Vagina (tissue), 2 donors: ENCODE results near the gene MRTFA.

Source experiments
- POLR2A ChIP-seq, 2 donors: fragments of 450-650 bp; IDR thresholded peaks; one replicate each; pipeline ENCODE4 v1.6.1; 2017; ENCODE audit warnings: antibody characterized with exemption in 2 of 2, mild to moderate bottlenecking in 2 of 2, moderate library complexity in 2 of 2
- TF ChIP-seq, protein P1 (sequence below), 3 experiments: fragments of 450-650 bp in 2 of 3; fragments of 200-600 bp in 1 of 3; sonication (generic) in 1 of 3; IDR thresholded peaks; one replicate each; pipeline ENCODE4 v1.5.1; 2017 to 2019; ENCODE audit warnings: antibody characterized with exemption in 3 of 3, mild to moderate bottlenecking in 2 of 3, moderate library complexity in 2 of 3

DNA sequence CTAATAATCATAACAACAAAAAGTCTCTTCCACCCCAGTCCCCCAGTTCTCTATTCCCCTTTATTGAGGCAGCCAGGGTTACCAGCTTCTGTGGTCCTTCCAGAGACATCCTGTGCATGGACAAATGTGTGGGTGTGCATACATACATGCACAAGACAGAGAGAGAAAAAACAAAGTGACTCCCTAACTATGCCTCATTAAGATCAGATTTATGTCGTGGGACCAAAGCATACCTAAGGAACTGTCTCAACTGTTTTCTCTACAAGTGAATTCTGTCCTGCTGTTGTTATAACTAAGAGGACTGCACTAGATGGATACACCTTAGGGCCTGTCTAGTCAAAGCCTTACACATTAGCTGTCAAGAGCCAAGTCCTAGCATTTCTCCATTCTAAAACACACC is 106.7 kb downstream of the MRTFA start:
- TF ChIP-seq POLR2A (IDR thresholded peaks at IDR 0.05) = no peak
- TF ChIP-seq, protein P1, sequence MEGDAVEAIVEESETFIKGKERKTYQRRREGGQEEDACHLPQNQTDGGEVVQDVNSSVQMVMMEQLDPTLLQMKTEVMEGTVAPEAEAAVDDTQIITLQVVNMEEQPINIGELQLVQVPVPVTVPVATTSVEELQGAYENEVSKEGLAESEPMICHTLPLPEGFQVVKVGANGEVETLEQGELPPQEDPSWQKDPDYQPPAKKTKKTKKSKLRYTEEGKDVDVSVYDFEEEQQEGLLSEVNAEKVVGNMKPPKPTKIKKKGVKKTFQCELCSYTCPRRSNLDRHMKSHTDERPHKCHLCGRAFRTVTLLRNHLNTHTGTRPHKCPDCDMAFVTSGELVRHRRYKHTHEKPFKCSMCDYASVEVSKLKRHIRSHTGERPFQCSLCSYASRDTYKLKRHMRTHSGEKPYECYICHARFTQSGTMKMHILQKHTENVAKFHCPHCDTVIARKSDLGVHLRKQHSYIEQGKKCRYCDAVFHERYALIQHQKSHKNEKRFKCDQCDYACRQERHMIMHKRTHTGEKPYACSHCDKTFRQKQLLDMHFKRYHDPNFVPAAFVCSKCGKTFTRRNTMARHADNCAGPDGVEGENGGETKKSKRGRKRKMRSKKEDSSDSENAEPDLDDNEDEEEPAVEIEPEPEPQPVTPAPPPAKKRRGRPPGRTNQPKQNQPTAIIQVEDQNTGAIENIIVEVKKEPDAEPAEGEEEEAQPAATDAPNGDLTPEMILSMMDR (IDR thresholded peaks at IDR 0.05) = no peak
